ENCODE data around the gene DTYMK.

- TF ChIP-seq CTCF (IDR thresholded peaks at IDR 0.05) (no peak), EZH2 (IDR thresholded peaks at IDR 0.05; ENCODE audit: borderline replicate concordance, insufficient read depth, low read depth, low read length, poor library complexity, severe bottlenecking) (no peak)
Measured at GRCh38 chr2:241640165-241640795, 46.3 kb downstream of the DTYMK start.
